Stimulated activated CD4-positive, alpha-beta T cell treated with anti-CD3 and anti-CD28 coated beads, Interleukin-12 subunit alpha, Interleukin-12 subunit beta, amount 100 ng/mL, for 4 hours (primary cell): ENCODE results near the gene TAMALIN.

Experiments
- DNase-seq: peaks from one replicate; pipeline ENCODE4 v3.0.0-alpha.2; 2020

Gene TAMALIN

GRCh38 chr12:52037248-52037861 is 30.6 kb downstream of the TAMALIN start:
- DNase-seq = no peak

- no peak for DNase-seq
Observed at GRCh38 chr12:52038447-52038846, 31.7 kb downstream of the TAMALIN start.

- DNase-seq = no peak
Observed at GRCh38 chr12:52041035-52041434, 34.3 kb downstream of the TAMALIN start.

- no peak for DNase-seq
Observed at GRCh38 chr12:52041695-52042123, 35.0 kb downstream of the TAMALIN start.

- DNase-seq = no peak
Observed at GRCh38 chr12:52042706-52043385, 36.1 kb downstream of the TAMALIN start.

- DNase-seq = no peak
Observed at GRCh38 chr12:52043386-52044212, 36.9 kb downstream of the TAMALIN start.

- no peak for DNase-seq
Observed at GRCh38 chr12:52044292-52044983, 37.7 kb downstream of the TAMALIN start.

- DNase-seq = no peak
Observed at GRCh38 chr12:52045794-52046199, 39.1 kb downstream of the TAMALIN start.

GRCh38 chr12:52046859-52047258 is 40.1 kb downstream of the TAMALIN start:
- DNase-seq = no peak

GRCh38 chr12:52049286-52049685 is 42.5 kb downstream of the TAMALIN start:
- DNase-seq = no peak

- no peak for DNase-seq
Observed at GRCh38 chr12:52049688-52050087, 42.9 kb downstream of the TAMALIN start.

GRCh38 chr12:52050116-52050757 is 43.5 kb downstream of the TAMALIN start:
- DNase-seq = no peak

GRCh38 chr12:52050758-52051541 is 44.2 kb downstream of the TAMALIN start, which contains the start of gene NR4A1:
NR4A1 (plus strand) TSS chr12:52051442; CDS start chr12:52054329, 2,887 bp downstream.
- DNase-seq = peak; percentile 99

GRCh38 chr12:52052468-52053186 is 45.9 kb downstream of the TAMALIN start:
- no peak for DNase-seq

GRCh38 chr12:52053536-52054209 is 46.9 kb downstream of the TAMALIN start:
- DNase-seq = no peak

GRCh38 chr12:52054231-52054832 is 47.6 kb downstream of the TAMALIN start:
- no peak for DNase-seq

- DNase-seq = no peak
Observed at GRCh38 chr12:52054833-52055730, 48.3 kb downstream of the TAMALIN start.
